Measurements from ENCODE around the gene EPHA7.

DNA sequence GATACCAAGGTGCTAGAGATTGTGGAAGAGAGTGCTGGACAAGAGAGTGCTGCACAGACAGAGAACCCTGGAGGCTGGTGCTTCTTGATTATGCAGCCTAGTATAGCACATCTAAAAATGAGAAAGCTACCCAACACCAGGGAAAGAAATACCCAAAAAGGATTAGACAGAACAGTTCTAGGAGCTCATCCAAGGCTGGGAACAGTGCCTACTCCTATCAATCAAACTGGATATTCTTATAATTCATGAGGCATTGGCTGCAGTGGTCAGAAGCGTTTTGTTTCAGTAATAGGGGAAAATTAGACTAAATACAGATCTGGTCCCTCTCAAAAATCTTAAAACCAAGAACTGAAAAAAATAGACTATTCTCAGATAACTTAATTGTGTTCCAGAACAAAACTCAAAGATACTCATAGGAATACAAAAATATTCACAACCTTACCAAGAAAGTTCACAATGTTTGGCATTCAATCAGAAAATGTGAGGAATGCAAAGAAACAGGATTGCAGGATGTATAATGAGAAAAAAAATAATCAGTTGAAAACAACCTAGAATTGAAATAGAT lies 222.9 kb downstream of the EPHA7 start:
- no peak for TF ChIP-seq POLR2AphosphoS5 (IDR thresholded peaks at IDR 0.05; ENCODE audit: low read depth, low read length)
- TF ChIP-seq, protein P1, sequence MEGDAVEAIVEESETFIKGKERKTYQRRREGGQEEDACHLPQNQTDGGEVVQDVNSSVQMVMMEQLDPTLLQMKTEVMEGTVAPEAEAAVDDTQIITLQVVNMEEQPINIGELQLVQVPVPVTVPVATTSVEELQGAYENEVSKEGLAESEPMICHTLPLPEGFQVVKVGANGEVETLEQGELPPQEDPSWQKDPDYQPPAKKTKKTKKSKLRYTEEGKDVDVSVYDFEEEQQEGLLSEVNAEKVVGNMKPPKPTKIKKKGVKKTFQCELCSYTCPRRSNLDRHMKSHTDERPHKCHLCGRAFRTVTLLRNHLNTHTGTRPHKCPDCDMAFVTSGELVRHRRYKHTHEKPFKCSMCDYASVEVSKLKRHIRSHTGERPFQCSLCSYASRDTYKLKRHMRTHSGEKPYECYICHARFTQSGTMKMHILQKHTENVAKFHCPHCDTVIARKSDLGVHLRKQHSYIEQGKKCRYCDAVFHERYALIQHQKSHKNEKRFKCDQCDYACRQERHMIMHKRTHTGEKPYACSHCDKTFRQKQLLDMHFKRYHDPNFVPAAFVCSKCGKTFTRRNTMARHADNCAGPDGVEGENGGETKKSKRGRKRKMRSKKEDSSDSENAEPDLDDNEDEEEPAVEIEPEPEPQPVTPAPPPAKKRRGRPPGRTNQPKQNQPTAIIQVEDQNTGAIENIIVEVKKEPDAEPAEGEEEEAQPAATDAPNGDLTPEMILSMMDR (IDR thresholded peaks at IDR 0.05): no peak

Measured in SK-N-SH (cell line).